ENCODE data around the gene ARHGAP1. TPM values are rescaled to one million over a fixed set of nuclear protein-coding genes. Genes with fewer than 3 reads are reported as not detected.
A peak's percentile ranks its signal among the peaks of the same experiment; 100 is the strongest.

Gene ARHGAP1
- total and polyA plus RNA-seq, 7 donors, result 12.5 to 36.1 (median 27.7) TPM

- TF ChIP-seq, protein P1, sequence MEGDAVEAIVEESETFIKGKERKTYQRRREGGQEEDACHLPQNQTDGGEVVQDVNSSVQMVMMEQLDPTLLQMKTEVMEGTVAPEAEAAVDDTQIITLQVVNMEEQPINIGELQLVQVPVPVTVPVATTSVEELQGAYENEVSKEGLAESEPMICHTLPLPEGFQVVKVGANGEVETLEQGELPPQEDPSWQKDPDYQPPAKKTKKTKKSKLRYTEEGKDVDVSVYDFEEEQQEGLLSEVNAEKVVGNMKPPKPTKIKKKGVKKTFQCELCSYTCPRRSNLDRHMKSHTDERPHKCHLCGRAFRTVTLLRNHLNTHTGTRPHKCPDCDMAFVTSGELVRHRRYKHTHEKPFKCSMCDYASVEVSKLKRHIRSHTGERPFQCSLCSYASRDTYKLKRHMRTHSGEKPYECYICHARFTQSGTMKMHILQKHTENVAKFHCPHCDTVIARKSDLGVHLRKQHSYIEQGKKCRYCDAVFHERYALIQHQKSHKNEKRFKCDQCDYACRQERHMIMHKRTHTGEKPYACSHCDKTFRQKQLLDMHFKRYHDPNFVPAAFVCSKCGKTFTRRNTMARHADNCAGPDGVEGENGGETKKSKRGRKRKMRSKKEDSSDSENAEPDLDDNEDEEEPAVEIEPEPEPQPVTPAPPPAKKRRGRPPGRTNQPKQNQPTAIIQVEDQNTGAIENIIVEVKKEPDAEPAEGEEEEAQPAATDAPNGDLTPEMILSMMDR (IDR thresholded peaks at IDR 0.05), result no peak
- no peak overlapping the region for H3K4me3 ChIP-seq
- no peak for DNase-seq
- H3K27ac ChIP-seq, result peak overlapping the region; percentile 81
- ATAC-seq, result no peak
- 47 to 68% (median 60%) methylated on average over 3 of the region's 3 CpGs for WGBS, 3 donors
- peaks cover 52% of the 10 kb centered on the region for H3K4me1 ChIP-seq
- peaks cover 3 to 43% of the 10 kb centered on the region in 2 donors for H3K36me3 ChIP-seq (ENCODE audit: insufficient read depth in 1 of 2, low read depth in 1 of 2)
- intact Hi-C loops (cut with DNase I), result no loop called here
- no peaks in the 10 kb centered on the region for H3K9me3 ChIP-seq
- H3K27me3 ChIP-seq (ENCODE audit: insufficient read depth in 3 of 3, low read length in 2 of 3), result no peaks in the 10 kb centered on the region
Observed at GRCh38 chr11:46697303-46697702, 3.1 kb downstream of the ARHGAP1 start.

- WGBS, 3 donors, result 25 to 32% (median 30%) methylated on average over 11 of the region's 11 CpGs
- Histone ChIP-seq H3K27me3 (ENCODE audit: insufficient read depth in 3 of 3, low read length in 2 of 3) (no peaks in the 10 kb centered on the region), H3K4me3 (no peak overlapping the region), H3K4me1 (peaks cover 42% of the 10 kb centered on the region), H3K9me3 (no peaks in the 10 kb centered on the region), H3K27ac (peak overlapping the region; percentile 81), H3K36me3 (ENCODE audit: insufficient read depth in 1 of 2, low read depth in 1 of 2) (peaks cover 3 to 45% of the 10 kb centered on the region in 2 donors)
- intact Hi-C loops (cut with DNase I), result no loop called here
- ATAC-seq, result peak; percentile 77 to 83 (median 78)
- TF ChIP-seq, protein P1 (IDR thresholded peaks at IDR 0.05), result no peak
- peak; percentile 82 to 94 for DNase-seq
Observed at GRCh38 chr11:46696212-46696558, 4.2 kb downstream of the ARHGAP1 start.

GRCh38 chr11:46695345-46696211, 4.8 kb downstream of the ARHGAP1 start:
- no peak for DNase-seq
- WGBS, 3 donors, result 62 to 75% (median 62%) methylated on average over 12 of the region's 12 CpGs
- Histone ChIP-seq H3K9me3 (no peaks in the 10 kb centered on the region), H3K27ac (peak overlapping the region; percentile 81), H3K4me1 (peaks cover 42% of the 10 kb centered on the region), H3K4me3 (no peak overlapping the region), H3K36me3 (ENCODE audit: insufficient read depth in 1 of 2, low read depth in 1 of 2) (peaks cover 3 to 51% of the 10 kb centered on the region in 2 donors), H3K27me3 (ENCODE audit: insufficient read depth in 3 of 3, low read length in 2 of 3) (no peaks in the 10 kb centered on the region)
- intact Hi-C loops (cut with DNase I), result no loop called here
- TF ChIP-seq, protein P1 (IDR thresholded peaks at IDR 0.05), result no peak
- ATAC-seq, result peak in 1 of 4 donors; percentile 8

GRCh38 chr11:46694607-46695006, 5.8 kb downstream of the ARHGAP1 start:
- WGBS, 3 donors, result 57 to 74% (median 71%) methylated on average over 7 of the region's 7 CpGs
- peaks cover 3 to 54% of the 10 kb centered on the region in 2 donors for H3K36me3 ChIP-seq (ENCODE audit: insufficient read depth in 1 of 2, low read depth in 1 of 2)
- no peak overlapping the region for H3K4me3 ChIP-seq
- no peaks in the 10 kb centered on the region for H3K9me3 ChIP-seq
- TF ChIP-seq, protein P1 (IDR thresholded peaks at IDR 0.05), result no peak
- no peaks in the 10 kb centered on the region for H3K27me3 ChIP-seq (ENCODE audit: insufficient read depth in 3 of 3, low read length in 2 of 3)
- peaks cover 40% of the 10 kb centered on the region for H3K4me1 ChIP-seq
- intact Hi-C loops (cut with DNase I), result no loop called here
- DNase-seq (no peak), ATAC-seq (no peak)
- H3K27ac ChIP-seq, result peak overlapping the region; percentile 36
